HG03159 (cell line): Measurements from ENCODE around the gene TAGLN2.

Experiments
- ATAC-seq: cut with Tn5 transposase; IDR thresholded peaks from one replicate; pipeline ENCODE4 v1.9.1; 2021; ENCODE audit warnings: mild to moderate bottlenecking, moderate library complexity; ENCODE audit not compliant: unreplicated experiment

TAGLN2 gene

GRCh38 chr1:159949981-159950381, 24.7 kb upstream of the TAGLN2 start:
- no peak for ATAC-seq

DNA sequence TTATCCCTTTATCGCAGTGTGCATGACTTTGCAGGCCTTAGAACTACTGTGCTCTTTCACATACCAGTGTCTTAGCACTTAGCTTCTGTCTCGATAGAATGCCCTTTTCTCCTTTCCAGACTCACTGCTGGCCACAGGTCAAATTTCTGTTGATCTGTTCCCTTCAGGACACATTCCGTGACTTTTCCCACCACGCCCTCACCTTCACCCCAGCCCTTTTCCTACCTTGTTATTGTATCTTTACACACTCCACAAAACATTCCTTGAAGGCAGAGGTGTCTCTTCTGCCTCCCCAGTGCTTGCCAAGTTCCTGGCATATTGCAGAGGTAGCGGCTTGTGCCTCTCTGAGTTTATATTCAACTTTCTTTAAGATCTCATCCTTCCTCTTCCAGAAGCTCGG, 23.8 kb upstream of the TAGLN2 start:
- no peak for ATAC-seq

- no peak for ATAC-seq
Observed at GRCh38 chr1:159947942-159948341, 22.6 kb upstream of the TAGLN2 start.

- ATAC-seq = no peak
Observed at GRCh38 chr1:159946242-159947187, 21.2 kb upstream of the TAGLN2 start.

- ATAC-seq = no peak
Observed at GRCh38 chr1:159945483-159946241, 20.4 kb upstream of the TAGLN2 start, which contains the start of gene IGSF9. TSS of gene IGSF9 (minus strand) at chr1:159945613. CDS start at chr1:159943454, 2,159 bp downstream.

GRCh38 chr1:159944623-159945455, 19.5 kb upstream of the TAGLN2 start:
- no peak for ATAC-seq

DNA sequence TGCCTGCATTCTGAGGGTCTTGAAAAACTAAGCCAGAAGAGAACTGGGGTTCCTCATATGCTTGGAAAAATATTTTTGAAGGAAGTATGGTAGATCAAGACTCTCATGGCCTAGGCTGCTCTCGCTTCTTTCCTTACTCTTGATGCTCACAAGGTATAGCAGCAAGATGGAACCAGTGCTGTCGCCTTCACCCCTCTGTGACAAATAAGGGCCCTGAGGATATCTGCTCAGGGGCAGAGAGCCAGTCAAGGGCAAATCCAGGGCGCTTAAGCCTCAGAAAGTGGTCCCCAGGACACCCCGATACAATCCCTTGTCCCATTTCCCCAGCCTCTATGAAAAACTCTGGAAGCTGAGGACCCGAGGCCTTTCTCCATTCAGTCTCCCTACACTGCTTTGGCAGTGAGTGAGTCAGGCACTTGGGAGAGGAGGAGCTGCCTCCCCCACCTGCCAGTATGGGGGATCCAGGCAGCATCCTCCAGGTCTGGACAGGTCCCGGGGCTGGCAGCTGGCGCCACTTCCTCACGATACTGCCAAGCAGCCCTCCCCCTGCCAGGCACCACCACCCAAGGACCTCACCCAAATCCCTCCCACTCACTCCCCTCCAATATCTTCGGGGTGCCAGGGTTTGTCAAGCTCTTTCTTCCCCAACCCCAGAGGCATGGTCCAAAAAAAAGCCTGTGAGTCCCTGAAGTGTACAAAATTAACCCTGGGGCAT, 18.8 kb upstream of the TAGLN2 start:
- ATAC-seq = no peak

DNA sequence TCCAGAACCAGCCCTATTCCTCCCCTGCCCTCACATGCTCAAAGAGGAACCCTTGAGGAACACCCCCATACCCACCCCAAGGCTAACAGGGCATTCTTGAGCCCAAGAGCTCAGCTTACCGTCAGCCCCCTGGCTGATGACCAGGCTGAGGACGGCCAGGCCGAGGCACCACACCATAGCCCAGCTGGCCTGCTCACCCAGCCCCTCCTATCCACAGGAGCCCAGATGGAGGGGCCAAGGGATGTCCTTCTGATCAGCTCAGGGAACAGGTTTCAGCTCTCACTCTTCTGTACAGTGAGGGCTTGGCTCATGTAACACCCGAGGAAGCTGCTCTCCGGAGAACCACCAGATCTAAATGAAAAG, 18.0 kb upstream of the TAGLN2 start:
- no peak for ATAC-seq

DNA sequence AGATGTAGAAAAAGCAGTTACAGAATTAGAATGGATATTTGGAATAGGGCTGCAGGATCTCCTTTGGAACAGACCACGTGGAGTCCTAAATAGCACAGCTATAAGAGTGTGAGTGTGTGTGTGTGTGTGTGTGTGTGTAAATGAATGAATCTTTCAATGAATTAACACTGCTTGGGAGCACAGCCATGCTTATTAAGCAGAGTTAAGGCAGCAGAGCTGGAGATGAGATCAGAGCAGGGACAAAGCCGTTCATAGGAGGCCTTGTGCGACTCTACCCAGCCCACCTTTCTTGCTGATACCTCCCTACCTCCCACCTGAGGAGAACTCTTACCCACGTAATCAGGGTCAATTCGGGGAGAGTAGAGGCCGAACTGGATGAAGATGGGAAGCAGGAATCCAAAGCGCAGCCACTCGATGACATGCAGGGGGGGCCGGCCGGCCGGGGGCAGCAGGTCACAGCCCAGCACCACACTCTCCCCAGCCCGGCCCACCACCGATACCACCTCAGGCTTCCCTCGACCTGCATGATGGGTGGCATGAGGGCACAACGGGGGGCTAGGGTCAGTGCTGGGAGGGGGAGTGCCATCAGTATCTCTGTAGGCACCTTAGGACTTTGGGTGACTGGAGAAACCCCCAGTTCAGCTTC, 17.4 kb upstream of the TAGLN2 start:
- ATAC-seq = no peak

GRCh38 chr1:159941591-159942560, 16.6 kb upstream of the TAGLN2 start:
- no peak for ATAC-seq

DNA sequence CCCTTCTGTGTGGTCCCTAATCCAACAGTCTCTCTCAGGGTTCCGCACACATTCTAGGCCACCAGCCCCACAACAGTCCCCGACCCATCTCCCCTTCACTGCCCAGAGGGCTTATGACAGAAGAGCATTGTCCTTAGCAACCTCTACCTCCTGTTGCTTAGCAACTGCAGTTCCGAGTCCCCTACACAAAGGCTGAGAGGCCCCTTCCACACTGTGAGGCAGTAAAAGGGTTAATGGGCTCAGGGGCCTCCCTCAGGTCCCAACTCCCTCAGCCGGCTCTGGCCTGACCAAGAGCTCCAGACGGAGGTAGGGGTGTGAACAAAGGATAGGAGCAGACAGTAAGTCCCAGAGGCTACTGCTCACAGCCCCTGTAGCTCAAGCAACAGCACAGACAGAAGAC, 15.8 kb upstream of the TAGLN2 start:
- ATAC-seq = no peak

- ATAC-seq = no peak
Observed at GRCh38 chr1:159940006-159940620, 14.8 kb upstream of the TAGLN2 start.

DNA sequence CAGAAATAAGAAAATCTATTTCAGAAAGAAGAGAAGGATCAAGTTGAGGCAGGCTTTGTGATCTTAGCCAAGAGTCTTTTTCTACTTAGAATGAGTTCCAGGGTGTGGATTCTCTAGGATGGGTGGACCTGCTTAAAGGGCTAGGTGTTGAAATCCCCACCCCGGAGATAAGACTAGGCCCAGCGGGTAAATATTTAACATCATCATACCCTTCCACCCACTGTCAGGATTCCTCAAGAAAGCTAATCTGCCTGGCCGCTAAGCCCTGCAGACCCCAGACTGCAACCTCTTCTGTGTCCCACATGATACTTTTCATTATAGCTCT, 14.3 kb upstream of the TAGLN2 start:
- ATAC-seq = no peak

- ATAC-seq = no peak
Observed at GRCh38 chr1:159938905-159939677, 13.8 kb upstream of the TAGLN2 start.

DNA sequence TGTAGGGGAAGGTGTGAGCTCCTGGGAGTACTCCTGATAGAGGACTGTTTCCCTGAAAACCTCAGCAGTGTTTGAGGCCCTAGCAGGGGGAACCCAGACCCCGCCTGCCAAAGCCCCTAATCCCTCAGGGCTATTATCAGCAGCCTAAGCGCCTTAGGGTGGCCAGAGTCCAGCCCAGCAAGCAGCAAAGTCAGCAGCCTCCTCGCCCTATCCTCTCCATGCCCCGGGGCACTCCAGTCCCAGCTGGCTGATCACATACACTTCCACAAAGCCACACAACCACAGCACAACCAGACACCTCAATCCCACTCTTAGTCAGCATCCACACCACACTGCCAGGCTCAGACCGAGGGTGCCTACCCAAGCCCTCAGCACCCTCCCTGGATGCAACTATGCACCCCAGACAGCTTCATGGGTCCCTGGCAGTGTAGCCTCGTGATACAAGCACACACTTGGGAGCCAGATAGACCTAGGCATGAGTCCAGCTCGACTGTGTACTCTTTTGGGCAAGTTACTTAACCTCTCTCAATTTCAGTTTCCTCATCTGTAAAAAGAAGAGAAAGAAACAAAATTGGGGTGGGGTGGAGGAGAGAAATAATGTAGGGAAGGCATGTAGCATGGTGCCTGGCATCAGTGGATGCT, 13.0 kb upstream of the TAGLN2 start:
- ATAC-seq = no peak

GRCh38 chr1:159937054-159937750, 11.9 kb upstream of the TAGLN2 start:
- no peak for ATAC-seq
